Measurements from ENCODE around the gene OR4Q2.

The OR4Q2 gene

GRCh38 chr14:20019257-20019865 is 17.4 kb downstream of the OR4Q2 start, which contains the start of gene OR4K14:
Gene OR4K14, minus strand, starts transcription at chr14:20019307. Its CDS starts 4,114 bp downstream, at chr14:20015193.
- TF ChIP-seq, protein P1, sequence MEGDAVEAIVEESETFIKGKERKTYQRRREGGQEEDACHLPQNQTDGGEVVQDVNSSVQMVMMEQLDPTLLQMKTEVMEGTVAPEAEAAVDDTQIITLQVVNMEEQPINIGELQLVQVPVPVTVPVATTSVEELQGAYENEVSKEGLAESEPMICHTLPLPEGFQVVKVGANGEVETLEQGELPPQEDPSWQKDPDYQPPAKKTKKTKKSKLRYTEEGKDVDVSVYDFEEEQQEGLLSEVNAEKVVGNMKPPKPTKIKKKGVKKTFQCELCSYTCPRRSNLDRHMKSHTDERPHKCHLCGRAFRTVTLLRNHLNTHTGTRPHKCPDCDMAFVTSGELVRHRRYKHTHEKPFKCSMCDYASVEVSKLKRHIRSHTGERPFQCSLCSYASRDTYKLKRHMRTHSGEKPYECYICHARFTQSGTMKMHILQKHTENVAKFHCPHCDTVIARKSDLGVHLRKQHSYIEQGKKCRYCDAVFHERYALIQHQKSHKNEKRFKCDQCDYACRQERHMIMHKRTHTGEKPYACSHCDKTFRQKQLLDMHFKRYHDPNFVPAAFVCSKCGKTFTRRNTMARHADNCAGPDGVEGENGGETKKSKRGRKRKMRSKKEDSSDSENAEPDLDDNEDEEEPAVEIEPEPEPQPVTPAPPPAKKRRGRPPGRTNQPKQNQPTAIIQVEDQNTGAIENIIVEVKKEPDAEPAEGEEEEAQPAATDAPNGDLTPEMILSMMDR (IDR thresholded peaks at IDR 0.05; ENCODE audit: control insufficient read depth, insufficient read depth, low read depth, low read length, missing control alignments) = no peak
- no peak within 1 kb of the TSS for H3K4me3 ChIP-seq (ENCODE audit: control insufficient read depth, low read depth, low read length)
- DNase-seq (ENCODE audit: low read depth) = no peak

- no peak for DNase-seq (ENCODE audit: low read depth)
- H3K4me3 ChIP-seq (ENCODE audit: control insufficient read depth, low read depth, low read length) = no peak overlapping the region
- TF ChIP-seq, protein P1 (IDR thresholded peaks at IDR 0.05; ENCODE audit: control insufficient read depth, insufficient read depth, low read depth, low read length, missing control alignments) = no peak
Measured at GRCh38 chr14:20031058-20031457, 29.1 kb downstream of the OR4Q2 start.

- H3K4me3 ChIP-seq (ENCODE audit: control insufficient read depth, low read depth, low read length) = no peak overlapping the region
- TF ChIP-seq, protein P1 (IDR thresholded peaks at IDR 0.05; ENCODE audit: control insufficient read depth, insufficient read depth, low read depth, low read length, missing control alignments) = no peak
- no peak for DNase-seq (ENCODE audit: low read depth)
Measured at GRCh38 chr14:20035449-20035848, 33.5 kb downstream of the OR4Q2 start.

DNA sequence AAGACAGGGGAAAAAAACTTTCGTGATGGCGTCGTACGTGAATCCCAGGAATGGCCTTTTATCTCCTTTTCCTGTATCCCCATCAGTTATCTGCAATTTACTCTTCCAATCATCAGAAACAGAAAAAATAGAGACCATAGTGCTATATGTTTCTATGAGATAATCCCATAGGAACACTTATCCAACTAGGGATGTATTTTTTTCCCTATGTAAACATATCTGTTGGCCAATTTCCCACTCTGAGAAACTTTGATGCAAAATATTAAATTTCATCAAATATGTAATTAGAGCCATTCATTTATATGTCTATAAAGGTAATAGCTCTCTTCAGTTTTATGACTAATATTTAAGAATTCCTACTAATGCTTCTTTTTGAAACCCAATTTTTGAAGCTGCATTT is 34.0 kb downstream of the OR4Q2 start, which contains the start of gene OR4K13:
Gene OR4K13 (minus strand): TSS at position 101 of the 400 bp plus-strand sequence. CDS start 1,280 bp downstream, outside the sequence.
- DNase-seq (ENCODE audit: low read depth) = no peak
- no peak within 1 kb of the TSS for H3K4me3 ChIP-seq (ENCODE audit: control insufficient read depth, low read depth, low read length)
- TF ChIP-seq, protein P1 (IDR thresholded peaks at IDR 0.05; ENCODE audit: control insufficient read depth, insufficient read depth, low read depth, low read length, missing control alignments) = no peak

- DNase-seq (ENCODE audit: low read depth) = no peak
- TF ChIP-seq, protein P1 (IDR thresholded peaks at IDR 0.05; ENCODE audit: control insufficient read depth, insufficient read depth, low read depth, low read length, missing control alignments) = no peak
Measured at GRCh38 chr14:20044243-20044642, 42.3 kb downstream of the OR4Q2 start.

GRCh38 chr14:20048202-20048601 is 46.2 kb downstream of the OR4Q2 start:
- no peak overlapping the region for H3K4me3 ChIP-seq (ENCODE audit: control insufficient read depth, low read depth, low read length)
- DNase-seq (ENCODE audit: low read depth) = no peak
- TF ChIP-seq, protein P1 (IDR thresholded peaks at IDR 0.05; ENCODE audit: control insufficient read depth, insufficient read depth, low read depth, low read length, missing control alignments) = no peak

More at GRCh38 chr14:20044243-20044642, 42.3 kb downstream of the OR4Q2 start:
- H3K4me3 ChIP-seq (ENCODE audit: control insufficient read depth, low read depth, low read length) = no peak overlapping the region

All from AG09309 (cell line).